HG02870 (cell line): ENCODE measurements around the gene VAMP1.
"Not testable (repeated sequence)": the region's sequence is repeated elsewhere in the genome, so short reads cannot be mapped to it uniquely, and the experiment has no call there.

Source experiments
- ATAC-seq: cut with Tn5 transposase; IDR thresholded peaks from one replicate; pipeline ENCODE4 v1.9.1; 2021; ENCODE audit warnings: mild to moderate bottlenecking, moderate library complexity; ENCODE audit not compliant: unreplicated experiment

Gene VAMP1

GRCh38 chr12:6470375-6471163, at the start of gene VAMP1:
TSS of gene VAMP1 (minus strand) at chr12:6470677. CDS start at chr12:6470531, 146 bp downstream.
- peak; percentile 86 for ATAC-seq

GRCh38 chr12:6520186-6520585, 49.7 kb upstream of the VAMP1 start:
- ATAC-seq, result no peak

DNA sequence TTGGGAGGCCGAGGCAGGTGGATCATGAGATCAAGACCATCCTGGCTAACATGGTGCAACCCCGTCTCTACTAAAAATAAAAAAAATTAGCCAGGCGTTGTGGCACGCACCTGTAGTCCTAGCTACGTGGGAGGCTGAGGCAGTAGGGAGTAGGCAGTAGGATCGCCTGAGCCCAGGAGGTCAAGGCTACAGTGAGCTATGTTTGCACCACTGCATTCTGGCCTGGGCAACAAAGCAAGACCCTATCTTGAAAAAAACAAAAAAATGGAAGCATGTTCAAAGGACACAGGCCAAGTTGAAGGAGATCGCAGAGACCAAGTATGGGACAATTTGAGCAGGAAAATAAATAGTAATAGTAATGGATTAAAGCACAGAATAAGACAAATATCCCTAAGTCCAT, 37.6 kb upstream of the VAMP1 start:
- no peak for ATAC-seq

- ATAC-seq, result no peak
Observed at GRCh38 chr12:6507102-6507998, 36.9 kb upstream of the VAMP1 start.

DNA sequence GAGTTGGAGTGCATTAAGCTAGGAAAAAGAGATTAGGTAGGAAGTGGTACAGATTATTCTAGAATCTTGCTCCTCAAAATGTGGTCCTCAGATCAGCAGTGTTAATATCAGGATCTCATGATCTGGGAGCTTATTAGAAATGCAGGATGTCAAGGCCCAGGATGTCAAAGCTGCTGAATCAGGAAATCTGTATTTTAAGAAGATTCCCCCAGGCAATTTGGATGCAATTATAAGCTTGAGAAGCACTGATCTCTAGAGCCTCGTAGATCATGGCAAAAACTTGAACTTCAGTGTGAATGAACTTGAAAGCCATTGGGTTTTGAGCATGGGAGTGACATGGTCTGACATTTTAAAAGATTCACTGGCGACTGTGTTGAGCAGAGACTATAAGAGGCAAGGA, 30.0 kb upstream of the VAMP1 start:
- ATAC-seq, result no peak

- not testable (repeated sequence) for ATAC-seq
Observed at GRCh38 chr12:6497291-6497690, 26.8 kb upstream of the VAMP1 start.

DNA sequence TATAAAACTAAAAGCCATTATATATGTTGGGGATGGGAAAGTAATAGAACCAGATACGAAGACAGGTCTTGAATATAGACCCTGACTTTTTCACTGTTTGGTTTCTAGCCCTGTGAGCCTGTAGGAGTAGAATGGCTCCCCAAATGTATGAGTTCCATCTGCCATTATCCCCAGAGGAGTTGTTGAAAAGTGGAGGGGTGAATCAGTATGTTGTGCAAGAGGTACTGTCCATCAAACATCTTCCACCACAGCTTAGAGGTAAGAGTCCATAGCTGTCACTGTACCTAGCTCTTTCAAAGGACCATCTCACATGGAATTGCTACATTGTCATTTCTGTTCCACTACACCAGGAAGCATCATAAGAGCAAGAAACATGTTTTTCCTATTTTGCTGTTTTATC, 24.5 kb upstream of the VAMP1 start:
- ATAC-seq, result no peak

- ATAC-seq, result no peak
Observed at GRCh38 chr12:6494258-6494743, 23.8 kb upstream of the VAMP1 start.

DNA sequence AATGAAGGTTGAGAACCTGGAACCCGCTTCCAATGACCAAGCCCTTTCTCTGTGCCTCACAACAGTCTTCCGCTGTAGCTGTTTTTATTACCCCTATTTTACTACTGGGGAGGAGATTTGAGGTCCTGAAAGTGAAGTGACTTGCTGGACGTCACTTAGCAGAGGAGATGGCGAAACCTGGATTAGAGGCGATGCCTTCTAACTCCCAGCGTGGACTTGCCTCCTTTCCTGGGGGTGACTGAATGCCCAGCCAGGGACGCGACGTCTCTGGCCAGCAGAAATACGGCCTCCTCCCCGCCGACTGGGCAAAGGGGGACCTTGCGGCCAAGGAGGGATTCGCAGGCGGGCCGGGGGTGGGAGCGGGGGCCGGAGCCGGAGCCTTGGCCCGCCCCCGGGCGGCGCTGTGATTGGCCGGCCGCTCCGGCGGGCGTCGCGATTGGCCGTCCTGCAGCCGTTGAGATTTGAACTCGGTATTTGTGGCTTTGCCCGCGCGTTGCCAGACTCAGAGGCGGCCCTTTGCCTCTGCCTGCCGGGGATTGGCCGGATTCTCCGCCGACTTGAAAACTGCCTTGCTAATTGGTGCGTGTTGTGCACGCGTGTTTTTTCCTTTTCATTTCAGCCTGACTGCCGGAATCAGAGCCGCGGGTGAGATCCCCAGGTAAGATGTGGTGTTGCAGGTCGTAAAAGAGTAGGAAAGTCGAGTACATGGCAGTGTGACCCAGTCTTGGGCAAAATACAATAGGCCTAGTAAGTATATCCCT, 23.2 kb upstream of the VAMP1 start, which contains the start of gene NCAPD2:
Gene NCAPD2, plus strand, starts transcription at position 606 of the 761 bp plus-strand sequence. CDS start 997 bp downstream, outside the sequence.
- ATAC-seq, result peak; percentile 88

- ATAC-seq, result peak; percentile 52
Observed at GRCh38 chr12:6492838-6493496, 22.5 kb upstream of the VAMP1 start, which contains the start of gene MRPL51. TSS of gene MRPL51 (minus strand) at chr12:6493262. CDS start at chr12:6493136, 126 bp downstream.

DNA sequence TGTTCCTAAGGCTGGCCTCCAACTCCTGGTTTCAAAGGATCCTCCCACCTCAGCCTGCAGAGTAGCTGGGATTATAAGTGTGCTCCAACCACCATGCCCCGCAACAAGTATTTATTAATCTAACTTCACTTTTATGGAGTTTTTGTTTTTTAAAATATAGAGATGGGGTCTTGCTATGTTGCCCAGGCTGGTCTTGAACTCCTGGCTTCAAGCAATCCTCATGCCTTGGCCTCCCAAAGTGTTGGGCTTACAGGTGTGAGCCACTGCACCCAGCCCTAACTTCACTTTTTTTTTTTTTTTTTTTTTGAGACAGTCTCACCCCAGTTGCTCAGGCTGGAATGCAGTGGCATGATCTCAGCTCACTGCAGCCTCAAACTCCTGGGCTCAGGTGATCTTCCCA, 20.2 kb upstream of the VAMP1 start:
- ATAC-seq, result not testable (repeated sequence)

GRCh38 chr12:6489449-6489848, 19.0 kb upstream of the VAMP1 start:
- ATAC-seq, result no peak

DNA sequence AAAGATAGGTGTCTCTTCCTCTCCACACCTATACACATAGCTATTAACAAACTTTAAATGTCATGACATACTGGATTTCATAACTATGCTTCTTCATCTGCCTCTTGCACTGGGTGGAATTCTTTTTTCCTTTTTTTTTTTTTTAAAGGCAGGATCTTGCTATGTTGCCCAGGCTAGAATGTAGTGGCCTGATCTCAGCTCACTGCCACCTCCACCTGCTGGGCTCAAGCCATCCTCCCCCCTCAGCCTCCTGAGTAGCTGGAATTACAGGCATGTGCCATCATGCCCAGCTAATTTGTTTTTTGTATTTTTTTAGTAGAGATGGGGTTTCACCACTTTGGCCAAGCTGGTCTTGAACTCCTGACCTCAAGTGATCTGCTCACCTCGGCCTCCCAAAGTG, 17.8 kb upstream of the VAMP1 start:
- no peak for ATAC-seq

GRCh38 chr12:6478416-6478815, 7.9 kb upstream of the VAMP1 start:
- ATAC-seq, result no peak

DNA sequence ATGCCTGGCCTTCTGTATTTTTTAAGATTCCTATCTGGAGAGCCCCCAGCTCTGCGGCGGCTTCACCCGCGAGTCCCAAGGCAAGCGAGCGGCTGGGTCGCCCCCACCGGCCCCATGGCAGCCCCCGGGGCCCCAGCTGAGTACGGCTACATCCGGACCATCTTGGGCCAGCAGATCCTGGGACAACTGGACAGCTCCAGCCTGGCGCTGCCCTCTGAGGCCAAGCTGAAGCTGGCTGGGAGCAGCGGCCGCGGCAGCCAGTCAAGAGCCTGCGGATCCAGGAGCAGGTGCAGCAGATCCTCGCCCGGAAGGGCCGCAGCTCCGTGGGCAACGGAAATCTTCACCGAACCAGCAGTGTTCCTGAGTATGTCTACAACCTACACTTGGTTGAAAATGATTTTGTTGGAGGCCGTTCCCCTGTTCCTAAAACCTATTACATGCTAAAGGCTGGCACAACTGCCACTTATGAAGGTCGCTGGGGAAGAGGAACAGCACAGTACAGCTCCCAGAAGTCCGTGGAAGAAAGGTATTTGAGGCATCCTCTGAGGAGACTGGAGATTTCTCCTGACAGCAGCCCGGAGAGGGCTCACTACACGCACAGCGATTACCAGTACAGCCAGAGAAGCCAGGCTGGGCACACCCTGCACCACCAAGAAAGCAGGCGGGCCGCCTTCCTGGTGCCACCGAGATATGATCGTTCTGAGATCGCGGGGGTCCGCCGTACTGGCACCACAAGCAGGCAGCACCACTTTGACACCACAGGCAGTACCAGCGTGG, 7.3 kb upstream of the VAMP1 start:
- not testable (repeated sequence) for ATAC-seq

DNA sequence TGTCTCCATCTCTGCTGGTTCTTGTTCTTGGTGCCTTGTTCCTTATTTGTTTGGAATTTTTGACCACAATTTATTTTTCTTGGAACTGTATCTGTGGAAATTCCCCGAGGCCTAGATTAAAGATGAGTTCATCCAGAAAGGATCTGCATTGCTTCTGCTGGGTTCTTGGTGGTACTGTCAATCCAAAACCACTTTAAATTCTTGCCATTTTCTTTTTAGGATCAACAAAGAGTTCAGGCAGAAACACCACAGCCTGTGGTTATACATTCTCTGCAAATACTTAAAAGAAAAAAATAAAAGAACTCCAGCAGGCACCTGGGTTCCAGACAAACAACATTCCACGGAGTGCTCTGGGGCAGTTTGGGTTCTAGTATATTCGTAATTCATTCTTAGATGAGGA, 6.0 kb upstream of the VAMP1 start:
- no peak for ATAC-seq

- not testable (repeated sequence) for ATAC-seq
Observed at GRCh38 chr12:6475233-6475975, 4.9 kb upstream of the VAMP1 start.

- no peak for ATAC-seq
Observed at GRCh38 chr12:6472491-6472890, 2.0 kb upstream of the VAMP1 start.

GRCh38 chr12:6471989-6472360, 1.5 kb upstream of the VAMP1 start:
- no peak for ATAC-seq
